OCI-LY7 (cell line): ENCODE measurements around the gene EXOC6B. TPM values are rescaled to one million over a fixed set of nuclear protein-coding genes. Genes with fewer than 3 reads are reported as not detected.

Experiments
- BruUV-seq: library from RNA; stranded (reverse); fragments of 400-500 nt; replicated peaks from 2 replicates; lab custom pipeline; 2021; lab: Mats Ljungman, UMichigan
- CTCF ChIA-PET: fragments of 300-600 bp; sonication (Branson Sonifier 250); formaldehyde crosslinking; loops from one replicate; lab custom pipeline; 2022; ENCODE audit warnings: antibody characterized with exemption; ENCODE audit not compliant: unreplicated experiment; lab: Charles Lee
- POLR2A ChIA-PET: fragments of 300-600 bp; sonication (Branson Sonifier 250); formaldehyde crosslinking; loops from one replicate; lab custom pipeline; 2022; ENCODE audit warnings: antibody characterized with exemption; lab: Charles Lee
- DNase-seq: peaks from one replicate; pipeline ENCODE4 v3.0.0-alpha.2; 2015; ENCODE audit warnings: low spot score
- H2AFZ ChIP-seq: fragments of 200-600 bp; sonication (generic), shearing (Covaris generic); 2 replicates; pipeline ENCODE4 v1.6.1; 2014; ENCODE audit warnings: mild to moderate bottlenecking, antibody characterized with exemption, low read length, moderate library complexity
- H3K27ac ChIP-seq: fragments of 200-600 bp; sonication (generic); 2 replicates; pipeline ENCODE4 v1.5.1; 2014; ENCODE audit warnings: mixed run types, low read depth, mild to moderate bottlenecking, moderate library complexity, low read length, inconsistent platforms; ENCODE audit not compliant: poor library complexity, severe bottlenecking
- H3K36me3 ChIP-seq: fragments of 200-600 bp; sonication (generic); 2 replicates; pipeline ENCODE4 v1.6.1; 2014; ENCODE audit warnings: mild to moderate bottlenecking, antibody characterized with exemption, low read length, moderate library complexity, mixed read lengths; ENCODE audit not compliant: insufficient read depth
- H3K4me1 ChIP-seq: fragments of 200-600 bp; sonication (generic); 2 replicates; pipeline ENCODE4 v1.5.1; 2014; ENCODE audit warnings: mild to moderate bottlenecking, low read length; ENCODE audit not compliant: insufficient read depth, poor library complexity, severe bottlenecking
- H3K4me2 ChIP-seq: fragments of 200-600 bp; sonication (generic); 2 replicates; pipeline ENCODE4 v1.6.1; 2014; ENCODE audit warnings: mild to moderate bottlenecking, low read length
- H3K4me3 ChIP-seq: fragments of 200-600 bp; sonication (generic); 2 replicates; pipeline ENCODE4 v1.5.1; 2014; ENCODE audit warnings: mild to moderate bottlenecking, low read depth, low read length; ENCODE audit not compliant: poor library complexity, severe bottlenecking
- H3K79me2 ChIP-seq: fragments of 200-600 bp; sonication (generic); 2 replicates; pipeline ENCODE4 v1.6.1; 2016; ENCODE audit warnings: low read depth, mild to moderate bottlenecking, low read length, moderate library complexity, mixed read lengths; ENCODE audit not compliant: insufficient read depth
- H3K9me2 ChIP-seq: fragments of 200-600 bp; sonication (generic); 2 replicates; pipeline ENCODE4 v1.6.1; 2016; ENCODE audit warnings: mild to moderate bottlenecking, low read length, mixed read lengths; ENCODE audit not compliant: insufficient read depth
- H3K9me3 ChIP-seq: fragments of 200-600 bp; sonication (generic); 2 replicates; pipeline ENCODE4 v1.6.1; 2014; ENCODE audit warnings: mild to moderate bottlenecking, mixed run types, low read length, mixed read lengths
- H4K20me1 ChIP-seq: fragments of 200-600 bp; sonication (generic); 2 replicates; pipeline ENCODE4 v1.6.1; 2014; ENCODE audit warnings: mild to moderate bottlenecking, antibody characterized with exemption, low read length, moderate library complexity, mixed read lengths; ENCODE audit not compliant: insufficient read depth
- EZH2phosphoT487 ChIP-seq: fragments of 200-600 bp; sonication (generic); IDR thresholded peaks from 2 replicates; pipeline ENCODE4 v1.6.1; 2018; ENCODE audit warnings: low read depth, borderline replicate concordance, mild to moderate bottlenecking, mixed run types, antibody characterized with exemption, low read length, moderate library complexity, mixed read lengths
- intact Hi-C: fragments of 100-400 bp; cut with micrococcal nuclease; formaldehyde crosslinking; loops from one replicate; pipeline ENCODE4 v1.10.0; 2022; ENCODE audit not compliant: unreplicated experiment
- total RNA-seq, 2 experiments: library from RNA; depleted of rRNA in 1 of 2; stranded (reverse); fragments of >200 nt in 1 of 2; shearing (Covaris generic) in 1 of 2; gene quantifications; 2 replicates each; pipeline ENCODE4 v1.2.3, GENCODE V29; 2014 to 2022
- TF ChIP-seq, protein P1 (sequence below): fragments of 200-600 bp; sonication (generic); conservative IDR thresholded peaks from 2 replicates; pipeline ENCODE4 v1.5.1; 2014; ENCODE audit warnings: mild to moderate bottlenecking, antibody characterized with exemption, low read length, moderate library complexity, mixed read lengths

Gene EXOC6B
- total RNA-seq, 2 experiments from 2014 or later: 5.1 TPM; not detected in 1

GRCh38 chr2:72270556-72271275, 555.1 kb downstream of the EXOC6B start:
- no peaks in the 10 kb centered on the region for H3K9me3 ChIP-seq
- CTCF ChIA-PET: no interaction called here
- H3K9me2 ChIP-seq: no peaks in the 10 kb centered on the region
- POLR2A ChIA-PET: interaction anchor here (0.6 kb wide), 1 partner anchor 1722 kb away, joined by 3 read pairs; no protein-coding TSS in a partner anchor
- no peak for DNase-seq
- H3K4me3 ChIP-seq: no peak overlapping the region
- no peaks in the 10 kb centered on the region for H3K36me3 ChIP-seq
- H3K4me2 ChIP-seq: no peak overlapping the region
- H3K79me2 ChIP-seq: no peaks in the 10 kb centered on the region
- no TSS peak for BruUV-seq
- H3K27ac ChIP-seq: no peak overlapping the region
- no peaks in the 10 kb centered on the region for H3K4me1 ChIP-seq
- no peaks in the 10 kb centered on the region for H4K20me1 ChIP-seq
- TF ChIP-seq, protein P1, sequence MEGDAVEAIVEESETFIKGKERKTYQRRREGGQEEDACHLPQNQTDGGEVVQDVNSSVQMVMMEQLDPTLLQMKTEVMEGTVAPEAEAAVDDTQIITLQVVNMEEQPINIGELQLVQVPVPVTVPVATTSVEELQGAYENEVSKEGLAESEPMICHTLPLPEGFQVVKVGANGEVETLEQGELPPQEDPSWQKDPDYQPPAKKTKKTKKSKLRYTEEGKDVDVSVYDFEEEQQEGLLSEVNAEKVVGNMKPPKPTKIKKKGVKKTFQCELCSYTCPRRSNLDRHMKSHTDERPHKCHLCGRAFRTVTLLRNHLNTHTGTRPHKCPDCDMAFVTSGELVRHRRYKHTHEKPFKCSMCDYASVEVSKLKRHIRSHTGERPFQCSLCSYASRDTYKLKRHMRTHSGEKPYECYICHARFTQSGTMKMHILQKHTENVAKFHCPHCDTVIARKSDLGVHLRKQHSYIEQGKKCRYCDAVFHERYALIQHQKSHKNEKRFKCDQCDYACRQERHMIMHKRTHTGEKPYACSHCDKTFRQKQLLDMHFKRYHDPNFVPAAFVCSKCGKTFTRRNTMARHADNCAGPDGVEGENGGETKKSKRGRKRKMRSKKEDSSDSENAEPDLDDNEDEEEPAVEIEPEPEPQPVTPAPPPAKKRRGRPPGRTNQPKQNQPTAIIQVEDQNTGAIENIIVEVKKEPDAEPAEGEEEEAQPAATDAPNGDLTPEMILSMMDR: no peak
- no peak for TF ChIP-seq EZH2phosphoT487
- H2AFZ ChIP-seq: no peak overlapping the region
- intact Hi-C loops: no loop called here

GRCh38 chr2:72263776-72264060, 562.1 kb downstream of the EXOC6B start:
- Histone ChIP-seq H3K4me3 (no peak overlapping the region), H3K79me2 (no peaks in the 10 kb centered on the region), H4K20me1 (no peaks in the 10 kb centered on the region), H3K36me3 (no peaks in the 10 kb centered on the region), H3K9me3 (no peaks in the 10 kb centered on the region), H2AFZ (no peak overlapping the region), H3K4me2 (no peak overlapping the region), H3K4me1 (no peaks in the 10 kb centered on the region), H3K9me2 (no peaks in the 10 kb centered on the region), H3K27ac (no peak overlapping the region)
- CTCF ChIA-PET: no interaction called here
- DNase-seq: no peak
- POLR2A ChIA-PET: no interaction called here
- BruUV-seq: no TSS peak
- intact Hi-C loops: no loop called here
- TF ChIP-seq, protein P1: no peak
- no peak for TF ChIP-seq EZH2phosphoT487

DNA sequence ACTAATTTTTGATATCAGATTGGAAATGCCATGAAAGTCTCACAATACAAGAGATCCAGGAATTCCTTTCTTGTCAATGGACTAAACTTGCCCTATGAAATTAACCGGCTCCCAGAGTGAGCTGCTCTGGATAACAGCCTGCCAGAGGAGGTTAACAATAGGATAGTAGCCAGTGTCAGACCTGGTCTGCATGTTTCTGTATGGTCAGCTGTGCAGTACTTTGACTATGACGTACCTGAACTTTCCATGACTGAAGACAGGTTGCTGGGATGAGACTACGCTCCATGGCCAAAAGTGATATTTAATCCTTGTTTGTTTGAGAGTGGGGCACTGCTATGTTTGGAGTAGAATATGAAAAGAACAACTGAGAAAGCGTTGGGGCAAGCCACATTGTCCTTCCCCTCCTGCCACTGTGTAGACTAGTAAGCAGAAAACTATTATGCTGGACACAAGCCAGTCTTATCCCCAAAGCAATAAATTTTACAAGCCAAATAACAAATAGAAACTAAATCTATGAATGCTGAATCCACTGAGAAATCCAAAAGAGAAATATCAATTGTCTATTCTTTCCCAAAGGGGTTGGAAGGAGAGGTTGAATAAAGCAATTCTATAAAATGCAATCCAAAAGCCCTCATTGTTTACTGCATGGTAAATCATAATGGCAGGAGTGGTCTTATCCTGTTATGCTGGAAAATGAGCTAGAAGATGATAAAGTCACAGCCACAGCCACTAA, 562.6 kb downstream of the EXOC6B start:
- Histone ChIP-seq H3K4me3 (no peak overlapping the region), H3K79me2 (no peaks in the 10 kb centered on the region), H3K4me2 (no peak overlapping the region), H3K9me2 (no peaks in the 10 kb centered on the region), H2AFZ (no peak overlapping the region), H3K4me1 (no peaks in the 10 kb centered on the region), H3K27ac (no peak overlapping the region), H3K9me3 (no peaks in the 10 kb centered on the region), H3K36me3 (no peaks in the 10 kb centered on the region), H4K20me1 (no peaks in the 10 kb centered on the region)
- ChIA-PET CTCF (no interaction called here), POLR2A (no interaction called here)
- intact Hi-C loops: no loop called here
- no TSS peak for BruUV-seq
- DNase-seq: no peak
- TF ChIP-seq, protein P1: no peak
- no peak for TF ChIP-seq EZH2phosphoT487
